AG04450 (cell line): Measurements from ENCODE around the gene LCE2B. TPM values are rescaled to one million over a fixed set of nuclear protein-coding genes. Genes with fewer than 3 reads are reported as not detected.
"Not testable (repeated sequence)": the region's sequence is repeated elsewhere in the genome, so short reads cannot be mapped to it uniquely, and the experiment has no call there.

Experiments
- CTCF ChIA-PET: fragments of 300-600, 350-600 bp; formaldehyde crosslinking; extraction: SDS; loops from one replicate; lab custom pipeline; 2022; ENCODE audit warnings: antibody characterized with exemption, inconsistent platforms; lab: Charles Lee
- POLR2A ChIA-PET: fragments of 350-600 bp; formaldehyde crosslinking; extraction: SDS; loops from one replicate; lab custom pipeline; 2021; ENCODE audit warnings: antibody characterized with exemption, inconsistent platforms; lab: Yijun Ruan, JAX
- DNase-seq: peaks from one replicate; pipeline ENCODE4 v3.0.0-alpha.2; 2011; ENCODE audit warnings: low read depth, low spot score
- H3K27ac ChIP-seq: one replicate; pipeline ENCODE4 v1.5.1; 2012; ENCODE audit warnings: low read depth, low read length, control low read depth
- H3K27me3 ChIP-seq: one replicate; pipeline ENCODE4 v1.6.0; 2012; ENCODE audit warnings: low read length; ENCODE audit not compliant: control insufficient read depth, insufficient read depth
- H3K4me3 ChIP-seq: 2 replicates; pipeline ENCODE4 v1.5.1; 2011; ENCODE audit warnings: mild to moderate bottlenecking, low read depth, low read length, control low read depth
- H3K9me3 ChIP-seq: 2 replicates; pipeline ENCODE4 v1.5.1; 2012; ENCODE audit warnings: low read length; ENCODE audit not compliant: control insufficient read depth, insufficient read depth
- CTCF ChIP-seq: IDR thresholded peaks from 2 replicates; pipeline ENCODE4 v1.5.1; 2011; ENCODE audit warnings: low read depth, low read length, control low read depth, inconsistent platforms
- polyA minus RNA-seq: library from RNA; depleted of rRNA, polyadenylated mRNA; stranded (reverse); fragments of >200 nt; gene quantifications from 2 replicates; pipeline ENCODE4 v1.2.3, GENCODE V29; 2011; rRNA and poly(A)+ RNA removed
- polyA plus RNA-seq: library from polyadenylated mRNA; depleted of rRNA; stranded (reverse); fragments of >200 nt; gene quantifications from 2 replicates; pipeline ENCODE4 v1.2.3, GENCODE V29; 2011; rRNA removed

LCE2B gene
- polyA plus RNA-seq (not detected in 2 replicates), polyA minus RNA-seq (not detected in 2 replicates)

- H3K9me3 ChIP-seq, DNase-seq, H3K27ac ChIP-seq, POLR2A ChIA-PET, H3K27me3 ChIP-seq, CTCF ChIA-PET, H3K4me3 ChIP-seq: not testable (repeated sequence)
Measured at GRCh38 chr1:152685823-152686222, at the start of gene LCE2B. TSS of gene LCE2B (plus strand) at chr1:152686123. CDS start at chr1:152686844, 721 bp downstream.

GRCh38 chr1:152640351-152640750 lies 45.6 kb upstream of the LCE2B start:
- no peak overlapping the region for H3K4me3 ChIP-seq
- CTCF ChIA-PET: no interaction called here
- POLR2A ChIA-PET: no interaction called here

GRCh38 chr1:152643945-152644344 lies 42.0 kb upstream of the LCE2B start:
- CTCF ChIA-PET: no interaction called here

More at GRCh38 chr1:152640351-152640750, 45.6 kb upstream of the LCE2B start:
- Histone ChIP-seq H3K9me3 (peaks cover 5% of the 10 kb centered on the region), H3K27ac (no peak overlapping the region), H3K27me3 (no peaks in the 10 kb centered on the region)
- TF ChIP-seq CTCF: no peak
- DNase-seq: no peak

GRCh38 chr1:152645146-152645545 lies 40.8 kb upstream of the LCE2B start:
- H3K4me3 ChIP-seq: no peak overlapping the region
- no peak overlapping the region for H3K27ac ChIP-seq
- no peak for TF ChIP-seq CTCF
- H3K27me3 ChIP-seq: no peaks in the 10 kb centered on the region
- peaks cover 10% of the 10 kb centered on the region for H3K9me3 ChIP-seq
- ChIA-PET POLR2A (no interaction called here), CTCF (no interaction called here)
- DNase-seq: no peak

More at GRCh38 chr1:152643945-152644344, 42.0 kb upstream of the LCE2B start:
- Histone ChIP-seq H3K4me3 (no peak overlapping the region), H3K27ac (no peak overlapping the region), H3K9me3 (peaks cover 10% of the 10 kb centered on the region), H3K27me3 (no peaks in the 10 kb centered on the region)
- POLR2A ChIA-PET: no interaction called here
- TF ChIP-seq CTCF: no peak
- DNase-seq: no peak

- DNase-seq: no peak
- ChIA-PET POLR2A (no interaction called here), CTCF (no interaction called here)
- H3K4me3 ChIP-seq: no peak overlapping the region
- no peak overlapping the region for H3K27ac ChIP-seq
- peaks cover 10% of the 10 kb centered on the region for H3K9me3 ChIP-seq
- no peaks in the 10 kb centered on the region for H3K27me3 ChIP-seq
- no peak for TF ChIP-seq CTCF
Measured at GRCh38 chr1:152646656-152647055, 39.3 kb upstream of the LCE2B start.
